Spleen (tissue), 11 donors: ENCODE measurements around the gene FHIT. TPM values are rescaled to one million over a fixed set of nuclear protein-coding genes. Genes with fewer than 3 reads are reported as not detected.

Experiments
- DNase-seq: peaks from one replicate; pipeline ENCODE4 v3.0.0-alpha.2; 2020
- H3K27ac ChIP-seq, 8 donors: fragments of 200-600 bp; sonication (generic) in 7 of 8; 1 replicate in 4 of 8; 2 replicates in 4 of 8; pipeline versions ENCODE4 v1.5.0 to v1.8.0; 2016 to 2021; ENCODE audit warnings: inconsistent platforms in 4 of 8, mild to moderate bottlenecking in 4 of 8, moderate library complexity in 1 of 8
- H3K27me3 ChIP-seq, 7 donors: fragments of 200-600 bp; sonication (generic) in 6 of 7; replicated peaks in 1 of 7; 1 replicate in 4 of 7; 2 replicates in 3 of 7; pipeline versions ENCODE4 v1.5.0 to v1.8.0; 2016 to 2021; ENCODE audit warnings: inconsistent platforms in 3 of 7, mild to moderate bottlenecking in 1 of 7
- H3K36me3 ChIP-seq, 6 donors: fragments of 200-600 bp; sonication (generic) in 5 of 6; 1 replicate in 4 of 6; 2 replicates in 2 of 6; pipeline versions ENCODE4 v1.5.0 to v1.8.0; 2016 to 2021; ENCODE audit warnings: inconsistent platforms in 2 of 6
- H3K4me1 ChIP-seq, 6 donors: fragments of 200-600 bp; sonication (generic) in 5 of 6; 1 replicate in 3 of 6; 2 replicates in 3 of 6; pipeline versions ENCODE4 v1.5.0 to v1.8.0; 2016 to 2021; ENCODE audit warnings: inconsistent platforms in 3 of 6
- H3K4me3 ChIP-seq, 8 donors: fragments of 200-600 bp; sonication (generic) in 7 of 8; 1 replicate in 4 of 8; 2 replicates in 4 of 8; pipeline versions ENCODE4 v1.5.0 to v1.8.0; 2016 to 2021; ENCODE audit warnings: inconsistent platforms in 4 of 8, mild to moderate bottlenecking in 4 of 8, moderate library complexity in 2 of 8
- H3K9me3 ChIP-seq, 8 donors: fragments of 200-600 bp; sonication (generic) in 7 of 8; 1 replicate in 4 of 8; 2 replicates in 4 of 8; pipeline versions ENCODE4 v1.5.0 to v1.8.0; 2016 to 2021; ENCODE audit warnings: inconsistent platforms in 4 of 8
- CTCF ChIP-seq, 11 experiments: fragments of 200-600 bp in 7 of 11; fragments of 450-650 bp in 4 of 11; sonication (generic) in 4 of 11; IDR thresholded peaks in 8 of 11; conservative IDR thresholded peaks in 3 of 11; 1 replicate in 7 of 11; 2 replicates in 4 of 11; pipeline versions ENCODE4 v1.4.0 to v1.8.0; 2016 to 2021; ENCODE audit warnings: antibody characterized with exemption in 11 of 11, inconsistent platforms in 4 of 11, mild to moderate bottlenecking in 1 of 11
- POLR2A ChIP-seq, 3 donors: fragments of 450-650 bp; IDR thresholded peaks; one replicate each; pipeline ENCODE4 v1.5.1; 2017; ENCODE audit warnings: antibody characterized with exemption in 3 of 3, mild to moderate bottlenecking in 1 of 3
- POLR2AphosphoS5 ChIP-seq, 3 donors: sonication (generic); formaldehyde crosslinking; IDR thresholded peaks; one replicate each; pipeline ENCODE4 v1.5.1; 2017; ENCODE audit warnings: antibody characterized with exemption in 3 of 3
- WGBS, 5 donors: extraction: QIAGEN DNeasy Blood & Tissue Kit in 3 of 5; methylation state at CpG; one replicate each; pipeline versions ENCODE4 v1.1.5 to v1.1.7; 2013 to 2018; 5-methylcytosine and 5-hydroxymethylcytosine counted together
- intact Hi-C: fragments of 100-400 bp; cut with DNase I; formaldehyde crosslinking; loops from one replicate; pipeline ENCODE4 v1.15.0; 2023; ENCODE audit warnings: low total_unique reads
- polyA plus RNA-seq, 3 donors: library from polyadenylated mRNA; stranded (reverse); fragments of 200-250 nt; gene quantifications; one replicate each; pipeline ENCODE4 v1.2.1, GENCODE V29; 2013
- total RNA-seq, 7 donors: library from RNA; depleted of rRNA in 3 of 7; stranded (reverse); fragments of >200 nt in 3 of 7; fragmentation: NEBNext Ultra II Directional in 4 of 7; extraction: Animal tissue kit (Norgen Biotek cat#: 25700) in 4 of 7; gene quantifications; one replicate each; pipeline versions ENCODE4 v1.1.0 to v1.2.1, GENCODE V29; 2016 to 2021
- donor health status: healthy with polysubstance abuse.
- donor health status: DM: no; HTN: no; CAD: no; lungs with moderate emphysema.
- donor health status: DM: no; HTN: no; CAD: no.
- donor health status: Bipolar disorder and iron deficiency.
- donor health status: healthy.
- donor health status: DM: no; HTN: no; CAD: no.
- donor health status: DM: yes; HTN: yes; CAD: no.

The FHIT gene
- total and polyA plus RNA-seq, 10 donors: 4.1 to 23.1 (median 12.2) TPM

GRCh38 chr3:60931452-60931851 is 319.8 kb downstream of the FHIT start:
- Histone ChIP-seq H3K27ac (no peak overlapping the region), H3K4me3 (no peak overlapping the region), H3K27me3 (no peaks in the 10 kb centered on the region), H3K4me1 (no peaks in the 10 kb centered on the region), H3K36me3 (no peaks in the 10 kb centered on the region), H3K9me3 (peaks cover 0 to 11% (median 5%) of the 10 kb centered on the region in 8 donors)
- intact Hi-C loops: no loop called here
- 82 to 93% (median 91%) methylated on average over 7 of the region's 7 CpGs for WGBS, 5 donors
- no peak for DNase-seq
- no peak for TF ChIP-seq POLR2A (IDR thresholded peaks at IDR 0.05)
- TF ChIP-seq CTCF (IDR thresholded peaks at IDR 0.05 in 8 of 11, conservative IDR thresholded peaks at IDR 0.05 in 3 of 11): no peak
- TF ChIP-seq POLR2AphosphoS5 (IDR thresholded peaks at IDR 0.05): no peak

- Histone ChIP-seq H3K36me3 (no peaks in the 10 kb centered on the region), H3K4me3 (no peak overlapping the region), H3K4me1 (no peaks in the 10 kb centered on the region), H3K27me3 (no peaks in the 10 kb centered on the region), H3K27ac (no peak overlapping the region), H3K9me3 (peaks cover 0 to 6% (median 0%) of the 10 kb centered on the region in 8 donors)
- TF ChIP-seq POLR2AphosphoS5 (IDR thresholded peaks at IDR 0.05) (no peak), POLR2A (IDR thresholded peaks at IDR 0.05) (no peak), CTCF (IDR thresholded peaks at IDR 0.05 in 8 of 11, conservative IDR thresholded peaks at IDR 0.05 in 3 of 11) (no peak)
- no peak for DNase-seq
- 79 to 94% (median 90%) methylated on average over 4 of the region's 4 CpGs for WGBS, 5 donors
- intact Hi-C loops: no loop called here
These were observed 330.7 kb downstream of the FHIT start for GRCh38 chr3:60920519-60920918.

- intact Hi-C loops: no loop called here
- Histone ChIP-seq H3K36me3 (no peaks in the 10 kb centered on the region), H3K4me1 (no peaks in the 10 kb centered on the region), H3K27me3 (no peaks in the 10 kb centered on the region), H3K4me3 (no peak overlapping the region), H3K9me3 (peaks cover 0 to 6% (median 0%) of the 10 kb centered on the region in 8 donors), H3K27ac (no peak overlapping the region)
- TF ChIP-seq CTCF (IDR thresholded peaks at IDR 0.05 in 8 of 11, conservative IDR thresholded peaks at IDR 0.05 in 3 of 11): no peak
- no peak for TF ChIP-seq POLR2AphosphoS5 (IDR thresholded peaks at IDR 0.05)
- no peak for TF ChIP-seq POLR2A (IDR thresholded peaks at IDR 0.05)
- DNase-seq: no peak
- 88 to 98% (median 93%) methylated on average over 2 of the region's 2 CpGs for WGBS, 5 donors
These were observed 332.0 kb downstream of the FHIT start for GRCh38 chr3:60919296-60919695.

GRCh38 chr3:60917141-60917540 is 334.1 kb downstream of the FHIT start:
- DNase-seq: no peak
- no peaks in the 10 kb centered on the region for H3K27me3 ChIP-seq
- no peaks in the 10 kb centered on the region for H3K4me1 ChIP-seq
- no peak overlapping the region for H3K4me3 ChIP-seq
- WGBS, 5 donors: 33 to 95% (median 88%) methylated on average over 1 of the region's 1 CpG
- no peak overlapping the region for H3K27ac ChIP-seq
- H3K36me3 ChIP-seq: no peaks in the 10 kb centered on the region
- intact Hi-C loops: no loop called here
- peaks cover 0 to 7% (median 0%) of the 10 kb centered on the region in 8 donors for H3K9me3 ChIP-seq
- no peak for TF ChIP-seq CTCF (IDR thresholded peaks at IDR 0.05 in 8 of 11, conservative IDR thresholded peaks at IDR 0.05 in 3 of 11)
- TF ChIP-seq POLR2AphosphoS5 (IDR thresholded peaks at IDR 0.05): no peak
- no peak for TF ChIP-seq POLR2A (IDR thresholded peaks at IDR 0.05)
